Right cardiac atrium (tissue), 5 donors: ENCODE results near the gene HPN. TPM values are rescaled to one million over a fixed set of nuclear protein-coding genes. Genes with fewer than 3 reads are reported as not detected.
A peak's percentile ranks its signal among the peaks of the same experiment; 100 is the strongest.
"Not testable (repeated sequence)": the region's sequence is repeated elsewhere in the genome, so short reads cannot be mapped to it uniquely, and the experiment has no call there.

ENCODE experiments used
- ATAC-seq, 2 donors: fragments of 200-7000 bp; cut with Tn5 transposase; one replicate each; pipeline versions ENCODE4 v1.8.0 to v1.9.1; 2020; ENCODE audit warnings: moderate library complexity in 2 of 2, mild to moderate bottlenecking in 1 of 2
- DNase-seq, 3 donors: peaks; one replicate each; pipeline ENCODE4 v3.0.0-alpha.2; 2020
- H3K27ac ChIP-seq: one replicate; pipeline ENCODE4 v1.5.1; 2013; ENCODE audit warnings: mild to moderate bottlenecking, low read length, control low read depth, moderate library complexity
- H3K27me3 ChIP-seq: one replicate; pipeline ENCODE4 v1.6.1; 2013; ENCODE audit not compliant: control insufficient read depth, insufficient read depth
- H3K4me1 ChIP-seq: one replicate; pipeline ENCODE4 v1.6.1; 2013; ENCODE audit warnings: low read length; ENCODE audit not compliant: control insufficient read depth, insufficient read depth
- H3K4me3 ChIP-seq: one replicate; pipeline ENCODE4 v1.5.1; 2013; ENCODE audit warnings: low read length, control low read depth
- H3K9me3 ChIP-seq: one replicate; pipeline ENCODE4 v1.6.1; 2013; ENCODE audit warnings: low read length; ENCODE audit not compliant: control insufficient read depth
- WGBS: extraction: QIAGEN DNeasy Blood & Tissue Kit; methylation state at CpG from one replicate; pipeline ENCODE4 v1.1.7; 2013; 5-methylcytosine and 5-hydroxymethylcytosine counted together
- intact Hi-C, 4 donors: fragments of 100-400 bp; cut with DNase I; formaldehyde crosslinking; loops; one replicate each; pipeline versions ENCODE4 v1.11.0 to v1.14.0; 2022 to 2023
- polyA plus RNA-seq: library from polyadenylated mRNA; stranded (reverse); fragments of 200-250 nt; gene quantifications from one replicate; pipeline ENCODE4 v1.2.3, GENCODE V29; 2013
- total RNA-seq, 4 donors: library from RNA; stranded (reverse); fragmentation: NEBNext Ultra II Directional; extraction: Animal tissue kit (Norgen Biotek cat#: 25700); gene quantifications; one replicate each; pipeline ENCODE4 v1.2.1, GENCODE V29; 2021
- donor health status: healthy with polysubstance abuse.
- donor health status: DM: no; HTN: yes; CAD: no.
- donor health status: DM: no; HTN: no; CAD: no.
- donor health status: DM: no; HTN: yes; CAD: no; lungs with severe emphysema.
- donor health status: DM: yes; HTN: yes; CAD: no.

Gene HPN
- total and polyA plus RNA-seq, 5 donors, result 1.5 to 7.0 (median 4.5) TPM

GRCh38 chr19:35028600-35028885, 13.0 kb upstream of the HPN start:
- H3K4me3 ChIP-seq, H3K27me3 ChIP-seq, H3K27ac ChIP-seq, H3K9me3 ChIP-seq, DNase-seq, intact Hi-C loops, ATAC-seq, H3K4me1 ChIP-seq: not testable (repeated sequence)
- 91% methylated on average over 3 of the region's 3 CpGs for WGBS

- H3K27me3 ChIP-seq, H3K27ac ChIP-seq, ATAC-seq, DNase-seq, H3K4me3 ChIP-seq, intact Hi-C loops, H3K9me3 ChIP-seq, H3K4me1 ChIP-seq: not testable (repeated sequence)
- 73% methylated on average over 11 of the region's 11 CpGs for WGBS
These were observed 12.2 kb upstream of the HPN start for GRCh38 chr19:35029275-35029736.

- H3K27me3 ChIP-seq, result no peaks in the 10 kb centered on the region
- no peaks in the 10 kb centered on the region for H3K9me3 ChIP-seq
- H3K4me3 ChIP-seq, result peak overlapping the region; percentile 90
- intact Hi-C loops, result no loop called here
- peak overlapping the region; percentile 66 for H3K27ac ChIP-seq
- H3K4me1 ChIP-seq, result peaks cover 2% of the 10 kb centered on the region
- WGBS, result 21% methylated on average over 11 of the region's 11 CpGs
- DNase-seq (peak in 2 of 3 donors; percentile 55 to 60), ATAC-seq (peak in 1 of 2 donors; percentile 17)
These were observed 11.7 kb upstream of the HPN start for GRCh38 chr19:35029737-35030256.

GRCh38 chr19:35030257-35031071, 11.1 kb upstream of the HPN start, which contains the start of gene SCN1B:
Gene SCN1B, plus strand, starts transcription at chr19:35030470. Its CDS starts 351 bp downstream, at chr19:35030821.
- peak; percentile 67 to 81 for ATAC-seq
- DNase-seq, result peak; percentile 77 to 91 (median 88)
- Histone ChIP-seq H3K4me3 (peak within 1 kb of the TSS; percentile 90), H3K4me1 (peaks cover 2% of the 10 kb centered on the region), H3K27me3 (no peaks in the 10 kb centered on the region), H3K27ac (peak within 1 kb of the TSS; percentile 66), H3K9me3 (no peaks in the 10 kb centered on the region)
- under 1% methylated on average over 117 of the region's 118 CpGs for WGBS
- intact Hi-C loops, result no loop called here

GRCh38 chr19:35031072-35031881, 10.2 kb upstream of the HPN start:
- intact Hi-C loops, result no loop called here
- Histone ChIP-seq H3K4me3 (peak overlapping the region; percentile 90), H3K27ac (no peak overlapping the region), H3K27me3 (no peaks in the 10 kb centered on the region), H3K9me3 (no peaks in the 10 kb centered on the region), H3K4me1 (peaks cover 2% of the 10 kb centered on the region)
- DNase-seq (peak; percentile 52 to 85 (median 79)), ATAC-seq (peak; percentile 9 to 30)
- WGBS, result 7% methylated on average over 31 of the region's 31 CpGs

GRCh38 chr19:35032356-35032865, 9.1 kb upstream of the HPN start:
- Histone ChIP-seq H3K27ac (no peak overlapping the region), H3K4me3 (no peak overlapping the region), H3K27me3 (no peaks in the 10 kb centered on the region), H3K9me3 (no peaks in the 10 kb centered on the region), H3K4me1 (peaks cover 2% of the 10 kb centered on the region)
- intact Hi-C loops, result no loop called here
- WGBS, result 94% methylated on average over 17 of the region's 17 CpGs
- ATAC-seq (no peak), DNase-seq (peak in 2 of 3 donors; percentile 31 to 63)

GRCh38 chr19:35033067-35034004, 8.2 kb upstream of the HPN start:
- Histone ChIP-seq H3K4me3 (no peak overlapping the region), H3K27ac (no peak overlapping the region), H3K9me3 (no peaks in the 10 kb centered on the region), H3K27me3 (no peaks in the 10 kb centered on the region), H3K4me1 (peaks cover 2% of the 10 kb centered on the region)
- peak in 2 of 3 donors; percentile 28 to 44 for DNase-seq
- ATAC-seq, result no peak
- intact Hi-C loops, result no loop called here
- WGBS, result 90% methylated on average over 30 of the region's 30 CpGs

- Histone ChIP-seq H3K27ac (no peak overlapping the region), H3K4me3 (no peak overlapping the region), H3K4me1 (peaks cover 5% of the 10 kb centered on the region), H3K9me3 (no peaks in the 10 kb centered on the region), H3K27me3 (no peaks in the 10 kb centered on the region)
- intact Hi-C loops, result no loop called here
- DNase-seq (peak in 2 of 3 donors; percentile 43 to 48), ATAC-seq (no peak)
- 94% methylated on average over 17 of the region's 17 CpGs for WGBS
These were observed 7.5 kb upstream of the HPN start for GRCh38 chr19:35034005-35034502.

- intact Hi-C loops, result no loop called here
- no peak overlapping the region for H3K27ac ChIP-seq
These were observed 6.7 kb upstream of the HPN start for GRCh38 chr19:35034588-35035382.

More at GRCh38 chr19:35034588-35035382, 6.7 kb upstream of the HPN start:
- Histone ChIP-seq H3K27me3 (no peaks in the 10 kb centered on the region), H3K9me3 (no peaks in the 10 kb centered on the region), H3K4me1 (peaks cover 4% of the 10 kb centered on the region), H3K4me3 (no peak overlapping the region)
- WGBS, result 85% methylated on average over 17 of the region's 17 CpGs
- DNase-seq, result peak in 2 of 3 donors; percentile 33 to 36
- ATAC-seq, result no peak
